IPS-18c (cell line): ENCODE data around the gene TRIM29.

Source experiments
- H3K4me3 ChIP-seq: 2 replicates; pipeline ENCODE4 v1.7.0; 2013; ENCODE audit warnings: low read depth, mild to moderate bottlenecking, low read length, moderate library complexity; ENCODE audit not compliant: insufficient read depth
- H3K9me3 ChIP-seq: one replicate; pipeline ENCODE4 v1.6.1; 2013; ENCODE audit warnings: mild to moderate bottlenecking, low read length, moderate library complexity; ENCODE audit not compliant: control insufficient read depth, insufficient read depth

TRIM29 gene

DNA sequence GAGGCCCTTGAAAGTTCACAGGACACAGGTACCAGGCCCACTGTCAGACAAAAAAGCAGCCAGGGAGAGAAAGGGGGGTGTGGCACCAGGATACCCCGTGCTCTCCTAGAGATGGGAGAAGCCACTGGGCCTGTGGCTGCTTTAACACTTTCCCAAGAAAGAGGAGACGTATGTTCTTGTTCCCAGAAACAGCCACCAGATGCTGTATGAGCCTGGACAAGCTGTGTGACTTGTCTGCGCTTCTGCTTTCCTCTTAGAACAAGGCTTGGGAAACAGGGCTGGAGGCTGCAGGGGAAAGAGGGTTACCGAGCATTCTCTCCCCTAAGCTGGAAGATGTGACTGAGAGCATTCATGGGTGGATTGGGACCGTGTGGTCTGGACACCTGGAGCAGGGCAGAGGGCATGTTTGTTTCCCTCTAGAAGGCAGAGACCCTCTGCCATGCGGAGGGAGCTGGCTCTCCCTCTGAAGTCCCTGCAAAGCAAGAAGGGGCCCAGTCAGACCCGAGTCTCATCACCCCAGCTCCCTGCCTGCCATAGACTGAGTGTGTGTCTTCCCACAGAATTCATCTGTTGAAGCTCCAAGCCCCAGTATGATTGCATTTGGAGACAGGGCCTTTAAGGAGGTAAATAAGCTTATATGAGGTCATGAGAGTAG, 74.1 kb downstream of the TRIM29 start:
- Histone ChIP-seq H3K4me3 (no peak overlapping the region), H3K9me3 (no peaks in the 10 kb centered on the region)

- Histone ChIP-seq H3K4me3 (no peak overlapping the region), H3K9me3 (no peaks in the 10 kb centered on the region)
Observed at GRCh38 chr11:120062561-120062930, 75.4 kb downstream of the TRIM29 start.

DNA sequence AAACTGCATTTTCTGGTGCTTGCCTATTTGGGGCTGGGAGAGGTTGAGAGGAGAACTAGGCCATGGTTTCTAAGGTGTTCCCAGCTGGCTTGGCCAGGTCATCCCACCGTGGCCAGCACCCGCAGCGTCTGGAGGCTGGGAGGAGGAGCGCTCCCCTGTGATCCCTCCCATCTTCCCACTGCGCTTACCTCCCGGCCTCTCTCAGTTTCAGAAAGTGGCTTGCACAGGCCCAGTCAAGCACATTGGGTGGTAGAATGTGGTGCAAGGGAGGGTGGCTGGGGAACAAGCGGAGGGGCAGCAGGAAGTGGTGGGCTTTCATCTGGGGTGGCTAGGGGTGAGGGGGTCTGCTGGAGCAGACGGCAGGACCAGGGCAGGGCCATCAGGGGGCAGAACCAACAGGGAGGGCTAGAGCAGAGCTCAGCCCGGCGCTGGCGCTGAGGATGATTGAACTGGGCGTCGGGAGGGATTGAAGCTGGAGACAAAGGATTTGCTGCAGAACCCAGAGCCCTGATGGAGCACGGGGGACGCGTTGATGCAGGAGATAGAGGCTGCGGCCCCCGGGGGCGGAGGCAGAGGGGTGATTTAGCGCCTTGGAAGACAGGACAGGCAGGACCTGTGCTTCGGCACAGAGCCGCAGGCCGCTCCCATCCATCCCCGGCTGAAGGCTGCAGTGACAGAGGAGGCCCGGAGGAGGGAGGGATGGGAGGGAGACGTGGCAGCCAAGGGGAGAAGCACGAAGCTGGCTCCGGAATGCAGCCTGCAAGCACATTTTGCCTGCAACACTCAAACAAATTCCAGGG, 76.0 kb downstream of the TRIM29 start:
- Histone ChIP-seq H3K4me3 (no peak overlapping the region), H3K9me3 (no peaks in the 10 kb centered on the region)
